ENCODE results near the gene ZBP1.
"Not testable (repeated sequence)": the region's sequence is repeated elsewhere in the genome, so short reads cannot be mapped to it uniquely, and the experiment has no call there.

The ZBP1 gene

GRCh38 chr20:57638895-57639236, 18.6 kb upstream of the ZBP1 start:
- no peak for DNase-seq (ENCODE audit: low spot score)

- no peak for DNase-seq (ENCODE audit: low spot score)
Measured at GRCh38 chr20:57638173-57638894, 18.1 kb upstream of the ZBP1 start.

GRCh38 chr20:57633945-57634491, 13.8 kb upstream of the ZBP1 start:
- peak; percentile 38 for DNase-seq (ENCODE audit: low spot score)

GRCh38 chr20:57632286-57632685, 12.1 kb upstream of the ZBP1 start:
- DNase-seq (ENCODE audit: low spot score) = no peak

GRCh38 chr20:57630061-57630460, 9.8 kb upstream of the ZBP1 start:
- DNase-seq (ENCODE audit: low spot score) = no peak

GRCh38 chr20:57629491-57629901, 9.3 kb upstream of the ZBP1 start:
- DNase-seq (ENCODE audit: low spot score) = peak; percentile 26

GRCh38 chr20:57628962-57629308, 8.7 kb upstream of the ZBP1 start:
- DNase-seq (ENCODE audit: low spot score) = not testable (repeated sequence)

- peak; percentile 66 for DNase-seq (ENCODE audit: low spot score)
Measured at GRCh38 chr20:57628047-57628961, 8.1 kb upstream of the ZBP1 start.

- no peak for DNase-seq (ENCODE audit: low spot score)
Measured at GRCh38 chr20:57627339-57627738, 7.1 kb upstream of the ZBP1 start.

GRCh38 chr20:57625978-57626377, 5.8 kb upstream of the ZBP1 start:
- no peak for DNase-seq (ENCODE audit: low spot score)

GRCh38 chr20:57625181-57625958, 5.1 kb upstream of the ZBP1 start:
- DNase-seq (ENCODE audit: low spot score) = no peak

- DNase-seq (ENCODE audit: low spot score) = no peak
Measured at GRCh38 chr20:57624124-57624523, 3.9 kb upstream of the ZBP1 start.

- peak; percentile 76 for DNase-seq (ENCODE audit: low spot score)
Measured at GRCh38 chr20:57622579-57623381, 2.6 kb upstream of the ZBP1 start.

GRCh38 chr20:57622201-57622570, 2.0 kb upstream of the ZBP1 start:
- no peak for DNase-seq (ENCODE audit: low spot score)

- DNase-seq (ENCODE audit: low spot score) = no peak
Measured at GRCh38 chr20:57621421-57622200, 1.4 kb upstream of the ZBP1 start.

- DNase-seq (ENCODE audit: low spot score) = no peak
Measured at GRCh38 chr20:57620999-57621398, 773 bp upstream of the ZBP1 start.

GRCh38 chr20:57619051-57619831, 985 bp downstream of the ZBP1 start:
- peak; percentile 88 for DNase-seq (ENCODE audit: low spot score)

- no peak for DNase-seq (ENCODE audit: low spot score)
Measured at GRCh38 chr20:57618764-57619050, 1.5 kb downstream of the ZBP1 start.

GRCh38 chr20:57618091-57618763, 2.0 kb downstream of the ZBP1 start:
- DNase-seq (ENCODE audit: low spot score) = peak; percentile 73

All from CD4-positive, alpha-beta T cell treated with Interleukin-2 at 100 ng/mL for 4 hours (primary cell).